ENCODE data around the gene LRRC4. TPM values are rescaled to one million over a fixed set of nuclear protein-coding genes. Genes with fewer than 3 reads are reported as not detected.

Gene LRRC4
- total RNA-seq, 1 donor from 2014 or later = 67.5 TPM

DNA sequence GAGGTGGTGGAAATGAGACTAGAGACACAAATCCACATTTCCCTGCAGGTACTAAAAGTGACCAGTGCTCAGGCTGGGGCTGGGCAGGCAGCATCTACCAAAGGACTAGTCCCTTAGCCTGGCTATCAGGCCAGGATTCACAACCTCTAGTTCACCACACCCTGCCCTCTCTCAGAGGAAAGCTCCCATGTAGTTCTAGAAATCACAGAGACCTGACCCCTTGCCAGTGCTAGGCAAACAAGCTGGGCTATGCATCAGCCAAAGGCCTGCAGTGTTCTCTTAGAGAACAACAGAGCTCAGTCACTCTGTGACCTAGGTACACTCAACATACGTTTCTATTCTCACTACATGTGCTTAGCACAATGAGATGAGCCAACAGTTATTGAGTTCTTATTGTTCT lies 26.7 kb upstream of the LRRC4 start:
- TF ChIP-seq, protein P1, sequence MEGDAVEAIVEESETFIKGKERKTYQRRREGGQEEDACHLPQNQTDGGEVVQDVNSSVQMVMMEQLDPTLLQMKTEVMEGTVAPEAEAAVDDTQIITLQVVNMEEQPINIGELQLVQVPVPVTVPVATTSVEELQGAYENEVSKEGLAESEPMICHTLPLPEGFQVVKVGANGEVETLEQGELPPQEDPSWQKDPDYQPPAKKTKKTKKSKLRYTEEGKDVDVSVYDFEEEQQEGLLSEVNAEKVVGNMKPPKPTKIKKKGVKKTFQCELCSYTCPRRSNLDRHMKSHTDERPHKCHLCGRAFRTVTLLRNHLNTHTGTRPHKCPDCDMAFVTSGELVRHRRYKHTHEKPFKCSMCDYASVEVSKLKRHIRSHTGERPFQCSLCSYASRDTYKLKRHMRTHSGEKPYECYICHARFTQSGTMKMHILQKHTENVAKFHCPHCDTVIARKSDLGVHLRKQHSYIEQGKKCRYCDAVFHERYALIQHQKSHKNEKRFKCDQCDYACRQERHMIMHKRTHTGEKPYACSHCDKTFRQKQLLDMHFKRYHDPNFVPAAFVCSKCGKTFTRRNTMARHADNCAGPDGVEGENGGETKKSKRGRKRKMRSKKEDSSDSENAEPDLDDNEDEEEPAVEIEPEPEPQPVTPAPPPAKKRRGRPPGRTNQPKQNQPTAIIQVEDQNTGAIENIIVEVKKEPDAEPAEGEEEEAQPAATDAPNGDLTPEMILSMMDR (conservative IDR thresholded peaks at IDR 0.05) = no peak
- no peaks in the 10 kb centered on the region for H3K27me3 Mint-ChIP-seq (ENCODE audit: low read depth)
- no peaks in the 10 kb centered on the region for H3K36me3 Mint-ChIP-seq (ENCODE audit: low read depth)
- H3K4me1 Mint-ChIP-seq = peaks cover 29% of the 10 kb centered on the region
- no peak overlapping the region for H3K27ac Mint-ChIP-seq (ENCODE audit: unreplicated experiment)
- H3K9me3 Mint-ChIP-seq = no peaks in the 10 kb centered on the region
- no peak for DNase-seq (ENCODE audit: low read depth, low spot score)
- no peak overlapping the region for H3K4me3 Mint-ChIP-seq

DNA sequence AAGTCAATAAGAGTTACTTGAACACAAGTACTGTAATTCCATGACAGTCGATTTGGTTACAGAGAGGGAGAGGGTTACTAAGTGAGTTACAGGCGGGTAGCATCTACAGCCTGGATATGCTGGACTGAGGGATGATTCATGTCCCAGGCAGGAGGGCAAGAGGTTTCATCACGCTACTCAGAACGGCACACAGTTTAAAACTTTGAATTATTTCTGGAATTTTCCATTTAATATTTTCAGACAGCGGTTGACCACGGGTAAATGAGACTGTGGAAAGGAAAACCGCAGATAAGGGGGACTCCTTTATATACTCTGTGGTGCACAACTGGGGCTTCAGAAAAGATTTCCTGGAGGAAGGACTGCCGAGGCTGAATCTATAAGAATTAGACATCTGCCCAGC lies 25.7 kb upstream of the LRRC4 start:
- H3K27me3 Mint-ChIP-seq (ENCODE audit: low read depth) = no peaks in the 10 kb centered on the region
- no peaks in the 10 kb centered on the region for H3K36me3 Mint-ChIP-seq (ENCODE audit: low read depth)
- H3K27ac Mint-ChIP-seq (ENCODE audit: unreplicated experiment) = no peak overlapping the region
- TF ChIP-seq, protein P1 (conservative IDR thresholded peaks at IDR 0.05) = no peak
- no peak for DNase-seq (ENCODE audit: low read depth, low spot score)
- H3K9me3 Mint-ChIP-seq = no peaks in the 10 kb centered on the region
- no peak overlapping the region for H3K4me3 Mint-ChIP-seq
- H3K4me1 Mint-ChIP-seq = peaks cover 25% of the 10 kb centered on the region

DNA sequence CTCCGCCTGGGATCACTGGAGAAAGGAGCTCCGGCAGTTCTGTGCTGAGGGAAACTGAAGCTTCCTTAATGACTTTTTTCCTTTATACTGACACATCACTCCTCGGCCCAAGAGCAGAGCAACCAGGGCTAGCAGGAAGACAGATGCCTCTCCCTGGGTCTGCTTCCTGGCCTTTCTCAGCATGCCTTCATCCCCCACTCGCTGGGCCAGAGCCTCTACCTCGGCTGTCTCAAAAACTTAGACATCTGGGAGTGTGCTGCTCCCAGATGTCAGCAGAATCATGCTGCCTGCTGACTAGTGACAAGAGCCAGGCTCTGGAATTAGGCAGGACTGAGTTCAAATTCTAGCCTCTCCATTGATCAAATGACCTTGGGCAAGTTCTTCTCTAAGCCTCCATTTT lies 24.4 kb upstream of the LRRC4 start:
- Mint-ChIP-seq H3K27ac (ENCODE audit: unreplicated experiment) (no peak overlapping the region), H3K9me3 (no peaks in the 10 kb centered on the region), H3K4me3 (no peak overlapping the region), H3K4me1 (peaks cover 24% of the 10 kb centered on the region), H3K36me3 (ENCODE audit: low read depth) (no peaks in the 10 kb centered on the region), H3K27me3 (ENCODE audit: low read depth) (no peaks in the 10 kb centered on the region)
- no peak for DNase-seq (ENCODE audit: low read depth, low spot score)
- TF ChIP-seq, protein P1 (conservative IDR thresholded peaks at IDR 0.05) = no peak

DNA sequence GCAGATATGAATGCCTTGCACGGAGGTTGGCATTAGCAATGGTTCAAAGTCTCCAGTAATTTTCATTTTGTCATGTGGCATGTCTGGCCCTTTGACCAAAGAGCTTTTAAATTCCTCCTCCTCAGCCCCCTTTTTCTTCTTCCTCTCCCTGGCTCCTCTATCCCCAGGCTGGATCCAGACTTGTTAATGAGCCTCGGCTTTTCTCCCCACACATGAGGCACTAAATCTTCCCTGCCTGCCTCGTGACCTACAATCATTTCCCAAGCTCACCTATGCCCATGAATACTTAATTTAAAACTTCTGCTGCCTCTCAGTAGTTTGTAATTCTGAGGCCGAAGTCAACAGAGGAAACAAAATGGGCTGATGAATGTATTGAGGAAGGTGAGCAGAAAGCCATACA lies 23.3 kb upstream of the LRRC4 start:
- Mint-ChIP-seq H3K4me3 (no peak overlapping the region), H3K27ac (ENCODE audit: unreplicated experiment) (no peak overlapping the region), H3K27me3 (ENCODE audit: low read depth) (no peaks in the 10 kb centered on the region), H3K9me3 (no peaks in the 10 kb centered on the region), H3K36me3 (ENCODE audit: low read depth) (no peaks in the 10 kb centered on the region), H3K4me1 (peaks cover 17% of the 10 kb centered on the region)
- DNase-seq (ENCODE audit: low read depth, low spot score) = no peak
- TF ChIP-seq, protein P1 (conservative IDR thresholded peaks at IDR 0.05) = no peak

DNA sequence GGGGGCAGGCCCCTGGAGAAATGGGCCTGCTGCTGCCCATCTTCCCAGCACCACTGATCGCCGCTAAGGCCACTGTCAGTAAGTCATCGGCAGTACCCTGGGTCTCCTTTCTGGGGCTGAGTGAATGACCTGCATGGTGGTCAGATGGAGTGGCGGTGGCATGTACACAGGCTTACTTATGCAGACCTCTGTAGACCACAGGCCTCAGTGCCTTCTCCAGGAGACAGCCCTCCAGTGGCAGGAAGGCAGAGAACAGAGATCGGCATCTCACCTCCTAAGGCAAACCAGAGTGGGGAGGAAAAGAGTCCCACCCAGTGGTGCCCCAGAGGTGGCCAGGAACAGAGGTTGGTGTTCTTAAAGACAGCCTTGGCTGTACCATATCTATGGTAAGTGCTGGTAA lies 22.8 kb upstream of the LRRC4 start:
- Mint-ChIP-seq H3K36me3 (ENCODE audit: low read depth) (no peaks in the 10 kb centered on the region), H3K27me3 (ENCODE audit: low read depth) (no peaks in the 10 kb centered on the region), H3K9me3 (no peaks in the 10 kb centered on the region), H3K4me1 (peaks cover 12% of the 10 kb centered on the region), H3K27ac (ENCODE audit: unreplicated experiment) (no peak overlapping the region), H3K4me3 (no peak overlapping the region)
- DNase-seq (ENCODE audit: low read depth, low spot score) = no peak
- TF ChIP-seq, protein P1 (conservative IDR thresholded peaks at IDR 0.05) = no peak

DNA sequence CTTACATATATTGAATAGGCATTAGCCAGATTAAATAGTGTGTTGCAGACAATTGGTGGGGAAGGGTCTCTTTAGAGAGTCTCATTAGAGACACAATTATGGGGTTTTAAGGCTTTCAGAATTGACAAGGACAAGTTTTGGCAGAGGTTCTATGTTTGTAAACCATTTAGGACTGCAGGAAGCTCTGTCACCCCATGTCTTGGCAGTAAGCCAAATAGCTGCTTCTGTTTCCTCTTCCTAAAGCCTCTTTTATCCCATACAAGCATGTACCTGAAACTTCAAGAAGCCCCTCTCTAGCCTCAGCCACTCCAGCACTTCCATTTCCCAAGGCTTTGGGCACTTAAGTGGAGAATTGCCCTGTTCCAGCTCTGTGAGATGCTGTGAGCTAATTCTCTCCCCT lies 21.8 kb upstream of the LRRC4 start:
- Mint-ChIP-seq H3K4me1 (peaks cover 10% of the 10 kb centered on the region), H3K27ac (ENCODE audit: unreplicated experiment) (no peak overlapping the region), H3K27me3 (ENCODE audit: low read depth) (no peaks in the 10 kb centered on the region), H3K9me3 (no peaks in the 10 kb centered on the region), H3K4me3 (no peak overlapping the region), H3K36me3 (ENCODE audit: low read depth) (no peaks in the 10 kb centered on the region)
- DNase-seq (ENCODE audit: low read depth, low spot score) = no peak
- TF ChIP-seq, protein P1 (conservative IDR thresholded peaks at IDR 0.05) = no peak
